ENCODE measurements around the gene ZBTB40.

DNA sequence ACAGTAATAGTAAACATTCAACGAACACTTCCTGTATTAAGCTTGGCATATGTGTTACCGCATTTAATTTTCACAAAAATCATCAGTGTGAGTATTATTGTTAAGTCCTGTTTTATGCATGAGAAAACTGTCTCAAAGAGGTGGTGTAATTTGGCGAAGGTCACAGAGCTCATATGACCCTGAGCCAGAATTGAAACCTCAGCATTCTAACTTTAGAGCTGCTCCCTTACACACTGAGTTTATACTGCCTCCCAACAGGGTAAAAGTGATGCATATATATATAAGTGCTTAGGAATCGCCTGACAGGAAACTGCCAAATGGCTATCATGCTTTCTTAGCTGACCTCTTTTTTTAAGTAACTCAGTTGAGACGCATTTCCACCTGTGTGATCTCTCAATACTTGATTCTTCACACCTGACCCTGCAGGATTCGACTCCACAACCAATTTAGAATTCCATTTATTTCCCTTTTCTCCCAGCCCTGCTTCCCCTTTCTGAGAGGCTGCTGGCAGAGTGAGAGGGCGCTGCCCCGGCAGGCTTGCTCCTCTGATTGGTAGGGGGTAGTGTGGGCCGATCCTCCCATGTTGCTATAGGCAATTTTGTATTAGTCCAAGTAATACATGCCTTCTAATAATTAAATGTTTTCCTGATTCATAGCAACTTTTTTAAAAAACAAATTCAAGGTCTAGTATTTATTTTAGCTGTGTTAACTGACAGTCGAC lies 40.5 kb downstream of the ZBTB40 start:
- TF ChIP-seq, protein P1, sequence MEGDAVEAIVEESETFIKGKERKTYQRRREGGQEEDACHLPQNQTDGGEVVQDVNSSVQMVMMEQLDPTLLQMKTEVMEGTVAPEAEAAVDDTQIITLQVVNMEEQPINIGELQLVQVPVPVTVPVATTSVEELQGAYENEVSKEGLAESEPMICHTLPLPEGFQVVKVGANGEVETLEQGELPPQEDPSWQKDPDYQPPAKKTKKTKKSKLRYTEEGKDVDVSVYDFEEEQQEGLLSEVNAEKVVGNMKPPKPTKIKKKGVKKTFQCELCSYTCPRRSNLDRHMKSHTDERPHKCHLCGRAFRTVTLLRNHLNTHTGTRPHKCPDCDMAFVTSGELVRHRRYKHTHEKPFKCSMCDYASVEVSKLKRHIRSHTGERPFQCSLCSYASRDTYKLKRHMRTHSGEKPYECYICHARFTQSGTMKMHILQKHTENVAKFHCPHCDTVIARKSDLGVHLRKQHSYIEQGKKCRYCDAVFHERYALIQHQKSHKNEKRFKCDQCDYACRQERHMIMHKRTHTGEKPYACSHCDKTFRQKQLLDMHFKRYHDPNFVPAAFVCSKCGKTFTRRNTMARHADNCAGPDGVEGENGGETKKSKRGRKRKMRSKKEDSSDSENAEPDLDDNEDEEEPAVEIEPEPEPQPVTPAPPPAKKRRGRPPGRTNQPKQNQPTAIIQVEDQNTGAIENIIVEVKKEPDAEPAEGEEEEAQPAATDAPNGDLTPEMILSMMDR (IDR thresholded peaks at IDR 0.05), result no peak
- TF ChIP-seq EZH2 (IDR thresholded peaks at IDR 0.05) (no peak), EZH2phosphoT487 (IDR thresholded peaks at IDR 0.05) (no peak)

Measured in neural progenitor cell (in vitro differentiated cells).